ENCODE data around the gene UBE2H. TPM values are rescaled to one million over a fixed set of nuclear protein-coding genes. Genes with fewer than 3 reads are reported as not detected.

Gene UBE2H
- total and polyA plus RNA-seq, 2 donors (not counting 1 experiment from before 2014, with no cell fraction given) = 23.3 to 54.1 TPM

DNA sequence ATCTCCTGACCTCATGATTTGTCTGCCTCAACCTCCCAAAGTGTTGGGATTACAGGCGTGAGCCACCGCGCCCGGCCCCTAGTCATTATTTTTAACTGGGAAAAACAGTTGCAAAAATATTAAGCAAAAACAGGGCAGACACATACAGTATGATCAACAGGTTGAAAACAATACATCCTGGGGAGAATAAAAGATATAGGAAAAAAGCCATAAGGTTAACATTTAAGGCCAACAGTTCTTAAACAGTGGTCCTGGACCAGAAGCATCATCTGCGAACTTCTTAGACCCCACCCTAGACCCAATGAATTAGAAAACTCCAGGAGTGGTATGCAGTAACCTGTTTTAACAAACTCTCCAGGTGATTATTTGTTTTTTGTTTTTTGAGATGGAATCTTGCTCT lies 6.5 kb downstream of the UBE2H start:
- H3K36me3 ChIP-seq (replicated peaks in 1 of 2; ENCODE audit: control extremely low read depth in 1 of 2, control insufficient read depth in 1 of 2, extremely low read depth in 1 of 2, insufficient read depth in 2 of 2, low read length in 1 of 2) = peaks cover 2 to 3% of the 10 kb centered on the region in 2 experiments
- no peak overlapping the region for H3K4me3 ChIP-seq (ENCODE audit: control extremely low read depth in 1 of 5, extremely low read depth in 1 of 5, insufficient read depth in 1 of 5, low read depth in 2 of 5, low read length in 4 of 5)
- no CpG with 5 or more reads among the region's 5 CpGs for whole genome bisulfite sequencing (ENCODE audit: insufficient coverage)
- H3K4me1 ChIP-seq (ENCODE audit: control insufficient read depth in 2 of 2, insufficient read depth in 2 of 2, low read length in 2 of 2) = peaks cover 31 to 33% of the 10 kb centered on the region in 2 donors
- no peak for TF ChIP-seq EZH2 (IDR thresholded peaks at IDR 0.05; ENCODE audit: borderline replicate concordance, insufficient read depth, low read depth, low read length, poor library complexity, severe bottlenecking)
- TF ChIP-seq, protein P1, sequence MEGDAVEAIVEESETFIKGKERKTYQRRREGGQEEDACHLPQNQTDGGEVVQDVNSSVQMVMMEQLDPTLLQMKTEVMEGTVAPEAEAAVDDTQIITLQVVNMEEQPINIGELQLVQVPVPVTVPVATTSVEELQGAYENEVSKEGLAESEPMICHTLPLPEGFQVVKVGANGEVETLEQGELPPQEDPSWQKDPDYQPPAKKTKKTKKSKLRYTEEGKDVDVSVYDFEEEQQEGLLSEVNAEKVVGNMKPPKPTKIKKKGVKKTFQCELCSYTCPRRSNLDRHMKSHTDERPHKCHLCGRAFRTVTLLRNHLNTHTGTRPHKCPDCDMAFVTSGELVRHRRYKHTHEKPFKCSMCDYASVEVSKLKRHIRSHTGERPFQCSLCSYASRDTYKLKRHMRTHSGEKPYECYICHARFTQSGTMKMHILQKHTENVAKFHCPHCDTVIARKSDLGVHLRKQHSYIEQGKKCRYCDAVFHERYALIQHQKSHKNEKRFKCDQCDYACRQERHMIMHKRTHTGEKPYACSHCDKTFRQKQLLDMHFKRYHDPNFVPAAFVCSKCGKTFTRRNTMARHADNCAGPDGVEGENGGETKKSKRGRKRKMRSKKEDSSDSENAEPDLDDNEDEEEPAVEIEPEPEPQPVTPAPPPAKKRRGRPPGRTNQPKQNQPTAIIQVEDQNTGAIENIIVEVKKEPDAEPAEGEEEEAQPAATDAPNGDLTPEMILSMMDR (IDR thresholded peaks at IDR 0.05) = no peak
- H4K20me1 ChIP-seq (ENCODE audit: control insufficient read depth, insufficient read depth, low read length, poor library complexity, severe bottlenecking) = peaks cover 68% of the 10 kb centered on the region
- H3K9me3 ChIP-seq (ENCODE audit: control extremely low read depth in 1 of 3, control insufficient read depth in 2 of 3, insufficient read depth in 1 of 3, low read length in 2 of 3) = peaks cover 0 to 7% (median 0%) of the 10 kb centered on the region in 3 donors
- no peak overlapping the region for H3K27ac Mint-ChIP-seq
- no peak overlapping the region for H3K4me2 ChIP-seq (replicated peaks; ENCODE audit: low read depth, low read length, poor library complexity, severe bottlenecking)
- no peak overlapping the region for H2AFZ ChIP-seq (ENCODE audit: insufficient read depth, low read depth, low read length, poor library complexity, severe bottlenecking)
- ChIA-PET CTCF (interaction anchor here (1.6 kb wide), 1 partner anchor 13 kb away, joined by 4 read pairs; no protein-coding TSS in a partner anchor), POLR2A (no interaction called here)
- no peak overlapping the region for H3K27ac ChIP-seq (ENCODE audit: low read length in 2 of 2)
- H3K4me1 Mint-ChIP-seq = peaks cover 31% of the 10 kb centered on the region
- ATAC-seq (ENCODE audit: low read depth) = no peak
- no peaks in the 10 kb centered on the region for H3K27me3 Mint-ChIP-seq
- no peak overlapping the region for H3K9ac ChIP-seq (ENCODE audit: low read length)
- intact Hi-C loops (cut with micrococcal nuclease) = loop anchor here (10.0 kb wide), 1 partner anchor 51 kb away; no protein-coding TSS in a partner anchor
- H3K4me3 Mint-ChIP-seq = no peak overlapping the region
- H3K79me2 ChIP-seq (ENCODE audit: control insufficient read depth, insufficient read depth, low read length) = peaks cover 99% of the 10 kb centered on the region
- no peaks in the 10 kb centered on the region for H3K27me3 ChIP-seq (replicated peaks in 1 of 4; ENCODE audit: control extremely low read depth in 1 of 4, control insufficient read depth in 3 of 4, insufficient read depth in 4 of 4, low read length in 3 of 4)
- DNase-seq = no peak
- no peaks in the 10 kb centered on the region for H3K9me3 Mint-ChIP-seq (ENCODE audit: insufficient read depth)

- Mint-ChIP-seq H3K27ac (no peak overlapping the region), H3K27me3 (no peaks in the 10 kb centered on the region), H3K4me3 (no peak overlapping the region), H3K9me3 (ENCODE audit: insufficient read depth) (no peaks in the 10 kb centered on the region), H3K4me1 (peaks cover 43% of the 10 kb centered on the region)
- no peak overlapping the region for H3K4me2 ChIP-seq (replicated peaks; ENCODE audit: low read depth, low read length, poor library complexity, severe bottlenecking)
- TF ChIP-seq EZH2 (IDR thresholded peaks at IDR 0.05; ENCODE audit: borderline replicate concordance, insufficient read depth, low read depth, low read length, poor library complexity, severe bottlenecking) = no peak
- TF ChIP-seq, protein P1 (IDR thresholded peaks at IDR 0.05) = no peak
- H3K79me2 ChIP-seq (ENCODE audit: control insufficient read depth, insufficient read depth, low read length) = peaks cover 99% of the 10 kb centered on the region
- ChIA-PET POLR2A (no interaction called here), CTCF (no interaction called here)
- H2AFZ ChIP-seq (ENCODE audit: insufficient read depth, low read depth, low read length, poor library complexity, severe bottlenecking) = no peak overlapping the region
- intact Hi-C loops (cut with micrococcal nuclease) = loop anchor here (10.0 kb wide), 1 partner anchor 49 kb away; no protein-coding TSS in a partner anchor
- no peak overlapping the region for H3K4me3 ChIP-seq (ENCODE audit: control extremely low read depth in 1 of 5, extremely low read depth in 1 of 5, insufficient read depth in 1 of 5, low read depth in 2 of 5, low read length in 4 of 5)
- H4K20me1 ChIP-seq (ENCODE audit: control insufficient read depth, insufficient read depth, low read length, poor library complexity, severe bottlenecking) = peaks cover 92% of the 10 kb centered on the region
- H3K4me1 ChIP-seq (ENCODE audit: control insufficient read depth in 2 of 2, insufficient read depth in 2 of 2, low read length in 2 of 2) = peaks cover 9 to 12% of the 10 kb centered on the region in 2 donors
- ATAC-seq (ENCODE audit: low read depth) (no peak), DNase-seq (no peak)
- no peaks in the 10 kb centered on the region for H3K27me3 ChIP-seq (replicated peaks in 1 of 4; ENCODE audit: control extremely low read depth in 1 of 4, control insufficient read depth in 3 of 4, insufficient read depth in 4 of 4, low read length in 3 of 4)
- whole genome bisulfite sequencing (ENCODE audit: insufficient coverage) = 90% methylated on average over 5 of the region's 6 CpGs
- H3K36me3 ChIP-seq (replicated peaks in 1 of 2; ENCODE audit: control extremely low read depth in 1 of 2, control insufficient read depth in 1 of 2, extremely low read depth in 1 of 2, insufficient read depth in 2 of 2, low read length in 1 of 2) = peaks cover 2 to 6% of the 10 kb centered on the region in 2 experiments
- no peak overlapping the region for H3K9ac ChIP-seq (ENCODE audit: low read length)
- peaks cover 0 to 7% (median 0%) of the 10 kb centered on the region in 3 donors for H3K9me3 ChIP-seq (ENCODE audit: control extremely low read depth in 1 of 3, control insufficient read depth in 2 of 3, insufficient read depth in 1 of 3, low read length in 2 of 3)
- H3K27ac ChIP-seq (ENCODE audit: low read length in 2 of 2) = no peak overlapping the region
Observed at GRCh38 chr7:129943352-129943751, 9.4 kb downstream of the UBE2H start.
